ENCODE measurements around the gene DMAC1.

DMAC1 gene

GRCh38 chr9:7834531-7834930, 35.0 kb upstream of the DMAC1 start:
- no peaks in the 10 kb centered on the region for H3K36me3 ChIP-seq (ENCODE audit: low read depth)
- no peak for TF ChIP-seq CTCF (IDR thresholded peaks at IDR 0.05; ENCODE audit: poor library complexity, severe bottlenecking)
- ATAC-seq (ENCODE audit: low read depth), result no peak
- H3K4me1 ChIP-seq (ENCODE audit: insufficient read depth, poor library complexity, severe bottlenecking), result no peaks in the 10 kb centered on the region
- H3K4me3 ChIP-seq (ENCODE audit: severe bottlenecking), result no peak overlapping the region
- DNase-seq (ENCODE audit: low spot score), result no peak
- H3K27ac ChIP-seq (ENCODE audit: poor library complexity, severe bottlenecking), result no peak overlapping the region
- peaks cover 2% of the 10 kb centered on the region for H3K9me3 ChIP-seq (ENCODE audit: severe bottlenecking)
- H3K27me3 ChIP-seq (ENCODE audit: insufficient read depth, poor library complexity, severe bottlenecking), result no peaks in the 10 kb centered on the region

DNA sequence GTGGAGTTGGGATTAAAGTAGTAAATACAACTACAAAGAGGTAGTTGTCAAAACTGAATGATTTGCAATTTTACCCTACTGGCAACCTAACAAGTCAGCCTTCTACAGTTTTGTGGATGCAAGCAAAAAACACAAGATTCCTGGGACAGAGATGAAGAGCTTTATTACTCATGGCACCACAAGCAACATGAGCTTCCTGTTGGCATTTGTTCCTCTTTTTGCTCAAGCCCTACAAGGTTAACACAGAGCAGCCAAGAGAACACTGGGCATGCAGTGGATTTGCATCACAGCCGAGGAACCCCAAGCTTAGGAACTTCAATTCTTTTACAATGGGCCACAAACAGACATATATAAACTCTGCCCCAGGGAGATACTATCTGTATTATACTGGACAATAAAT, 28.8 kb upstream of the DMAC1 start:
- Histone ChIP-seq H3K9me3 (ENCODE audit: severe bottlenecking) (no peaks in the 10 kb centered on the region), H3K27me3 (ENCODE audit: insufficient read depth, poor library complexity, severe bottlenecking) (no peaks in the 10 kb centered on the region), H3K4me1 (ENCODE audit: insufficient read depth, poor library complexity, severe bottlenecking) (no peaks in the 10 kb centered on the region), H3K4me3 (ENCODE audit: severe bottlenecking) (no peak overlapping the region), H3K36me3 (ENCODE audit: low read depth) (no peaks in the 10 kb centered on the region), H3K27ac (ENCODE audit: poor library complexity, severe bottlenecking) (no peak overlapping the region)
- ATAC-seq (ENCODE audit: low read depth) (no peak), DNase-seq (ENCODE audit: low spot score) (no peak)
- TF ChIP-seq CTCF (IDR thresholded peaks at IDR 0.05; ENCODE audit: poor library complexity, severe bottlenecking), result no peak

DNA sequence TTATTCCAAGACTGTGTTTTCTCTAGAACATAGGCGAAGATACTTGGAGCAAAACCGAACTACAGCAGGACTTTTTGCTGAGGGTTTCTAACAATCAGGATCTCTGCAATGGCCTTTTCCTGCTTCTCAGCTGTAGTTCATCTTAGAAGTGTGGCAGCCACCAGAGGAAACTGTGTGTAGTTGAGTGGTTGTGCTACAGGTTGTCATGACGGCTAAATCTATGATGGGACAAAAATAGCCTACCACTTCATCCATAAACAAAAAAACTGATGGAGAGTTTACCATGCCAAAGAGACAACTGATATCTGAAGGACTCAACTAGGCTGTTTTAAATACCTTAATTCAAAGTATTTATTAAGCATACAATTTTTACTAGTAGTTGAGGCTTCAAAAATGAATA, 28.2 kb upstream of the DMAC1 start:
- H3K27ac ChIP-seq (ENCODE audit: poor library complexity, severe bottlenecking), result no peak overlapping the region
- no peaks in the 10 kb centered on the region for H3K4me1 ChIP-seq (ENCODE audit: insufficient read depth, poor library complexity, severe bottlenecking)
- H3K36me3 ChIP-seq (ENCODE audit: low read depth), result no peaks in the 10 kb centered on the region
- no peaks in the 10 kb centered on the region for H3K9me3 ChIP-seq (ENCODE audit: severe bottlenecking)
- H3K27me3 ChIP-seq (ENCODE audit: insufficient read depth, poor library complexity, severe bottlenecking), result no peaks in the 10 kb centered on the region
- no peak overlapping the region for H3K4me3 ChIP-seq (ENCODE audit: severe bottlenecking)
- DNase-seq (ENCODE audit: low spot score) (no peak), ATAC-seq (ENCODE audit: low read depth) (no peak)
- TF ChIP-seq CTCF (IDR thresholded peaks at IDR 0.05; ENCODE audit: poor library complexity, severe bottlenecking), result no peak

GRCh38 chr9:7827056-7827455, 27.5 kb upstream of the DMAC1 start:
- Histone ChIP-seq H3K27ac (ENCODE audit: poor library complexity, severe bottlenecking) (no peak overlapping the region), H3K4me3 (ENCODE audit: severe bottlenecking) (no peak overlapping the region), H3K27me3 (ENCODE audit: insufficient read depth, poor library complexity, severe bottlenecking) (no peaks in the 10 kb centered on the region), H3K9me3 (ENCODE audit: severe bottlenecking) (no peaks in the 10 kb centered on the region), H3K4me1 (ENCODE audit: insufficient read depth, poor library complexity, severe bottlenecking) (no peaks in the 10 kb centered on the region), H3K36me3 (ENCODE audit: low read depth) (no peaks in the 10 kb centered on the region)
- ATAC-seq (ENCODE audit: low read depth) (no peak), DNase-seq (ENCODE audit: low spot score) (no peak)
- TF ChIP-seq CTCF (IDR thresholded peaks at IDR 0.05; ENCODE audit: poor library complexity, severe bottlenecking), result no peak

DNA sequence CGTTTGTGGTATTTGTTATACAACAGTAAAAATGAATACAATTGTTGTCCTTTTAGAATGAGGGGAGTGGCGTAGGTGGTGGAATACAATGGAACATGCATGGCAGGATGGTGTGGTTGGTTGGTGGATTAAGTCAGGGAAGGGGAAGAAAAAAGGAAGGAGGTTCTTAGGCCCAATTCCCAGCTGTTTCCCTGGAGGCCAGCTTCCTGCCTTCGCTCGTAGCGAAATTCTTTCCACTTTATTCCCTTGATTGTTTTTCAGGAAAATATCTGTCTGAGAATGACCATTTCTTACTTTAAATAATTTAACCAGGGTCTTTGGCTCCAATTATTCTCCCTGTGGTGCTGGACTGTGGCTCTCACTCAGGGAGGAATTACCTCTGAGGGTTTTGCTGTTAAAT, 24.1 kb upstream of the DMAC1 start:
- DNase-seq (ENCODE audit: low spot score), result no peak
- no peak for TF ChIP-seq CTCF (IDR thresholded peaks at IDR 0.05; ENCODE audit: poor library complexity, severe bottlenecking)
- Histone ChIP-seq H3K36me3 (ENCODE audit: low read depth) (no peaks in the 10 kb centered on the region), H3K4me3 (ENCODE audit: severe bottlenecking) (no peak overlapping the region), H3K4me1 (ENCODE audit: insufficient read depth, poor library complexity, severe bottlenecking) (no peaks in the 10 kb centered on the region), H3K27me3 (ENCODE audit: insufficient read depth, poor library complexity, severe bottlenecking) (no peaks in the 10 kb centered on the region), H3K27ac (ENCODE audit: poor library complexity, severe bottlenecking) (no peak overlapping the region), H3K9me3 (ENCODE audit: severe bottlenecking) (no peaks in the 10 kb centered on the region)
- ATAC-seq (ENCODE audit: low read depth), result no peak
